HepG2 (cell line): ENCODE results near the gene CENPW. TPM values are rescaled to one million over a fixed set of nuclear protein-coding genes. Genes with fewer than 3 reads are reported as not detected.
A peak's percentile ranks its signal among the peaks of the same experiment; 100 is the strongest.

Experiments
- AGO1 ChIP-seq: fragments of 200-400 bp; formaldehyde crosslinking; IDR thresholded peaks from 2 replicates; pipeline ENCODE4 v1.6.1; 2017; ENCODE audit warnings: mild to moderate bottlenecking, low read depth, low read length, moderate library complexity; ENCODE audit not compliant: poor library complexity, severe bottlenecking
- CBX2 ChIP-seq, 2 experiments: fragments of 200-600 bp in 1 of 2; sonication (generic); formaldehyde crosslinking in 1 of 2; IDR thresholded peaks; 2 replicates each; pipeline versions ENCODE4 v1.7.0 to v1.8.1; 2018 to 2022; ENCODE audit warnings: low read depth in 2 of 2, low read length in 1 of 2, mild to moderate bottlenecking in 1 of 2, missing genetic modification reagents in 1 of 2
- CREM ChIP-seq, 2 experiments: sonication (generic) in 1 of 2; formaldehyde crosslinking in 1 of 2; IDR thresholded peaks; 2 replicates each; pipeline versions ENCODE4 v1.4.0 to v1.6.1; 2016 to 2020; ENCODE audit warnings: antibody characterized with exemption in 1 of 2, mild to moderate bottlenecking in 1 of 2, missing genetic modification reagents in 1 of 2
- FOXM1 ChIP-seq: sonication (generic); formaldehyde crosslinking; IDR thresholded peaks from 2 replicates; pipeline ENCODE4 v1.5.0; 2020; ENCODE audit warnings: missing genetic modification reagents
- GABPB1 ChIP-seq: IDR thresholded peaks from 2 replicates; pipeline ENCODE4 v1.6.1; 2016; ENCODE audit warnings: mild to moderate bottlenecking, missing genetic modification reagents, moderate library complexity, missing compliant biosample characterization
- GFI1 ChIP-seq: sonication (generic); formaldehyde crosslinking; IDR thresholded peaks from 2 replicates; pipeline ENCODE4 v1.5.0; 2020; ENCODE audit warnings: missing genetic modification reagents, mild to moderate bottlenecking, borderline replicate concordance
- IKZF4 ChIP-seq: sonication (generic); formaldehyde crosslinking; IDR thresholded peaks from 2 replicates; pipeline ENCODE4 v1.5.1; 2020; ENCODE audit warnings: borderline replicate concordance, mild to moderate bottlenecking, low read depth, missing genetic modification reagents; ENCODE audit errors: not compliant biosample characterization
- IRX3 ChIP-seq: sonication (generic); formaldehyde crosslinking; IDR thresholded peaks from 2 replicates; pipeline ENCODE4 v1.8.1; 2023; ENCODE audit warnings: mild to moderate bottlenecking, low read depth, missing genetic modification reagents, borderline replicate concordance
- JUNB ChIP-seq: sonication (generic); formaldehyde crosslinking; IDR thresholded peaks from 2 replicates; pipeline ENCODE4 v1.8.0; 2022; ENCODE audit warnings: missing genetic modification reagents, mild to moderate bottlenecking, borderline replicate concordance
- JUND ChIP-seq: sonication (generic); formaldehyde crosslinking; IDR thresholded peaks from 2 replicates; pipeline ENCODE4 v1.8.0; 2022; ENCODE audit warnings: mild to moderate bottlenecking, missing genetic modification reagents
- MATR3 ChIP-seq: sonication (generic); formaldehyde crosslinking; IDR thresholded peaks from 2 replicates; pipeline ENCODE4 v1.4.0; 2020; ENCODE audit warnings: missing genetic modification reagents
- MTF2 ChIP-seq: sonication (generic); formaldehyde crosslinking; IDR thresholded peaks from 2 replicates; pipeline ENCODE4 v1.5.0; 2020; ENCODE audit warnings: missing genetic modification reagents, borderline replicate concordance
- POLR2AphosphoS5 ChIP-seq: IDR thresholded peaks from 2 replicates; pipeline ENCODE4 v1.6.1; 2012; ENCODE audit warnings: low read depth, low read length
- RBM39 ChIP-seq: fragments of 200-400 bp; formaldehyde crosslinking; IDR thresholded peaks from one replicate; pipeline ENCODE4 v1.6.1; 2018; ENCODE audit warnings: antibody characterized with exemption, mild to moderate bottlenecking, low read depth, low read length; ENCODE audit not compliant: poor library complexity, severe bottlenecking
- RFX1 ChIP-seq: fragments of 450-650 bp; IDR thresholded peaks from 2 replicates; pipeline ENCODE4 v1.6.1; 2017
- SKI ChIP-seq: fragments of 450-650 bp; IDR thresholded peaks from one replicate; pipeline ENCODE4 v1.6.1; 2018; ENCODE audit warnings: mild to moderate bottlenecking; ENCODE audit not compliant: partially characterized antibody
- SRSF1 ChIP-seq: fragments of 200-400 bp; formaldehyde crosslinking; optimal IDR thresholded peaks from 2 replicates; pipeline ENCODE3; 2017; ENCODE audit warnings: mild to moderate bottlenecking, low read depth, low read length, moderate library complexity
- ZIK1 ChIP-seq: sonication (generic); formaldehyde crosslinking; IDR thresholded peaks from 2 replicates; pipeline ENCODE4 v1.5.0; 2020; ENCODE audit warnings: mild to moderate bottlenecking, low read depth, missing genetic modification reagents, borderline replicate concordance
- ZNF10 ChIP-seq: sonication (generic); formaldehyde crosslinking; IDR thresholded peaks from 2 replicates; pipeline ENCODE4 v1.4.0; 2020; ENCODE audit warnings: mild to moderate bottlenecking, low read depth, missing genetic modification reagents, borderline replicate concordance
- ZNF296 ChIP-seq: sonication (generic); formaldehyde crosslinking; conservative IDR thresholded peaks from 2 replicates; pipeline ENCODE4 v1.5.0; 2020; ENCODE audit warnings: mild to moderate bottlenecking, missing genetic modification reagents
- ZNF343 ChIP-seq: sonication (generic); formaldehyde crosslinking; IDR thresholded peaks from 2 replicates; pipeline ENCODE4 v1.4.0; 2020; ENCODE audit warnings: mild to moderate bottlenecking, missing genetic modification reagents
- ZNF496 ChIP-seq: sonication (generic); formaldehyde crosslinking; IDR thresholded peaks from 2 replicates; pipeline ENCODE4 v1.8.1; 2023; ENCODE audit warnings: mild to moderate bottlenecking, moderate library complexity, missing genetic modification reagents; ENCODE audit not compliant: insufficient replicate concordance
- ZNF550 ChIP-seq: sonication (generic); formaldehyde crosslinking; IDR thresholded peaks from 2 replicates; pipeline ENCODE4 v1.4.0; 2020; ENCODE audit warnings: mild to moderate bottlenecking, missing genetic modification reagents, borderline replicate concordance
- ZNF775 ChIP-seq: sonication (generic); formaldehyde crosslinking; IDR thresholded peaks from 2 replicates; pipeline ENCODE4 v1.4.0; 2020; ENCODE audit warnings: missing genetic modification reagents, mild to moderate bottlenecking, moderate library complexity, borderline replicate concordance
- ZNF790 ChIP-seq: sonication (generic); formaldehyde crosslinking; IDR thresholded peaks from 2 replicates; pipeline ENCODE4 v1.8.0; 2022; ENCODE audit warnings: missing genetic modification reagents, mild to moderate bottlenecking, borderline replicate concordance
- polyA plus RNA-seq, 8 experiments: library from polyadenylated mRNA; depleted of rRNA in 3 of 8; stranded (reverse) in 7 of 8; unstranded in 1 of 8; fragments of >200 nt; fragmentation: Illumina TruSeq in 4 of 8; extraction: Trizol in 4 of 8; gene quantifications; 2 replicates each; pipeline versions ENCODE4 v1.2.1 to v1.2.3, GENCODE V29; 2011 to 2016; ENCODE audit warnings: low read depth in 4 of 8, missing spikeins in 1 of 8, mixed read lengths in 1 of 8; ENCODE audit not compliant: insufficient read depth in 1 of 8
- total RNA-seq, 5 experiments: library from RNA; depleted of rRNA; stranded (reverse); fragments of >200 nt; fragmentation: Illumina TruSeq; extraction: Trizol; gene quantifications; 2 replicates each; pipeline ENCODE4 v1.2.3, GENCODE V29; 2016; ENCODE audit warnings: low read depth in 1 of 5
- TF ChIP-seq, protein P1 (sequence below): IDR thresholded peaks from 2 replicates; pipeline ENCODE4 v1.6.1; 2016
- TF ChIP-seq, protein P2 (sequence below): sonication (generic); formaldehyde crosslinking; IDR thresholded peaks from 2 replicates; pipeline ENCODE4 v1.8.0; 2022; ENCODE audit warnings: missing genetic modification reagents, low read depth, mild to moderate bottlenecking, borderline replicate concordance
- TF ChIP-seq, protein P3 (sequence below): sonication (generic); formaldehyde crosslinking; IDR thresholded peaks from 2 replicates; pipeline ENCODE4 v1.8.1; 2023; ENCODE audit warnings: missing genetic modification reagents, inconsistent platforms, borderline replicate concordance

The CENPW gene
- total and polyA plus RNA-seq, 2 of the 13 experiments (the other 11 are each of a cell fraction or from before 2014, with no cell fraction given) = 8.6 to 94.7 TPM

DNA sequence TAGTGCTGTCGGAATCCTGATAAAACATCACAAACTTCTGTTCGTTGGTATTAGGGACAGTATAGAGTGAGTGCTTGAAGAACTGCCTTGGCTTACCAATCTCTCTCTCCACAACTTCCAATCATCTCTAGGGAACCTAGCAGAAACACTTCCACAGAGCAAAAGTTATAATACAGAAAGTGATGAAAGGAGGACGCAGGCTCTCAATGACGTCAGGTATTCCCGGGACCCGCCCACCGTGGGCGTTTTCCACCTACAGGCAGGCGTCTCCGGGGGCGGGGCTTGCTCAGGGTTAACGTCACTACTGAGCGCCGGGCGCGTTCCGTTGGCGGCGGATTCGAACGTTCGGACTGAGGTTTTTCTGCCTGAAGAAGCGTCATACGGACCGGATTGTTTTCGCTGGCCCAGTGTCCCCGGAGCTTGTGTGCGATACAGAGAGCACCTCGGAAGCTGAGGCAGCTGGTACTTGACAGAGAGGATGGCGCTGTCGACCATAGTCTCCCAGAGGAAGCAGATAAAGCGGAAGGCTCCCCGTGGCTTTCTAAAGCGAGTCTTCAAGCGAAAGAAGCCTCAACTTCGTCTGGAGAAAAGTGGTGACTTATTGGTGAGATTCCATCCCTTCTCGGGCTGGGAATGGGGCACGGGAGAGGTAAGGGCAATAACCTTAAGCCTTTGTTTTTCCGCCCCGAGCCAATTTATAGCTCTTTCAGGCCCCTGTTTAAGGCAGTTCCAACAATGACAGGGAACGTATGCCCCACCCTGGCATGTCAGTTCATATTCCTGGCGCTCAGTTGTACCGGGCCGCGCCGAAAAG lies at the start of gene CENPW (continued):
- TF ChIP-seq IKZF4 (CRISPR knock-in tag) = no peak
- TF ChIP-seq, protein P1, sequence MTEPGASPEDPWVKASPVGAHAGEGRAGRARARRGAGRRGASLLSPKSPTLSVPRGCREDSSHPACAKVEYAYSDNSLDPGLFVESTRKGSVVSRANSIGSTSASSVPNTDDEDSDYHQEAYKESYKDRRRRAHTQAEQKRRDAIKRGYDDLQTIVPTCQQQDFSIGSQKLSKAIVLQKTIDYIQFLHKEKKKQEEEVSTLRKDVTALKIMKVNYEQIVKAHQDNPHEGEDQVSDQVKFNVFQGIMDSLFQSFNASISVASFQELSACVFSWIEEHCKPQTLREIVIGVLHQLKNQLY (CRISPR knock-in tag) = no peak; the same call in 1 of the 2 replicates
- no peak for TF ChIP-seq MTF2
- TF ChIP-seq GABPB1 = peak; percentile 88
- no peak for TF ChIP-seq ZNF10 (CRISPR knock-in tag)
- no peak; the same call in 1 of the 2 replicates for TF ChIP-seq JUND (CRISPR knock-in tag)
- peak; percentile 99 for TF ChIP-seq CREM (IDR thresholded peaks at IDR 0.05)
- TF ChIP-seq CREM (CRISPR knock-in tag; IDR thresholded peaks at IDR 0.05) = peak; percentile 92
- TF ChIP-seq MATR3 (CRISPR knock-in tag) = no peak
- no peak for TF ChIP-seq CBX2 (IDR thresholded peaks at IDR 0.05; ENCODE audit: low read depth, low read length)
- no peak; the same call in 1 of the 2 replicates for TF ChIP-seq CBX2 (CRISPR knock-in tag; IDR thresholded peaks at IDR 0.05; ENCODE audit: low read depth)
- no peak for TF ChIP-seq RFX1
- TF ChIP-seq JUNB = no peak
- TF ChIP-seq SKI = no peak
- TF ChIP-seq, protein P2, sequence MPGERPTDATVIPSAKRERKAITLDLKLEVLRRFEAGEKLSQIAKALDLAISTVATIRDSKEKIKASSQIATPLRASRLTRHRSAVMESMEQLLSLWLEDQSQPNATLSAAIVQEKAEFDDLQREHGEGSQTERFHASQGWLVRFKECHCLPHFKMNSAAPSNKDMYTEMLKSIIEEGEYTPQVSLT (CRISPR knock-in tag) = no peak
- peak; percentile 77; the same call in 1 of the 2 replicates for TF ChIP-seq ZNF343
- TF ChIP-seq ZNF496 (CRISPR knock-in tag) = no peak
- TF ChIP-seq GFI1 (CRISPR knock-in tag) = no peak
- TF ChIP-seq, protein P3, sequence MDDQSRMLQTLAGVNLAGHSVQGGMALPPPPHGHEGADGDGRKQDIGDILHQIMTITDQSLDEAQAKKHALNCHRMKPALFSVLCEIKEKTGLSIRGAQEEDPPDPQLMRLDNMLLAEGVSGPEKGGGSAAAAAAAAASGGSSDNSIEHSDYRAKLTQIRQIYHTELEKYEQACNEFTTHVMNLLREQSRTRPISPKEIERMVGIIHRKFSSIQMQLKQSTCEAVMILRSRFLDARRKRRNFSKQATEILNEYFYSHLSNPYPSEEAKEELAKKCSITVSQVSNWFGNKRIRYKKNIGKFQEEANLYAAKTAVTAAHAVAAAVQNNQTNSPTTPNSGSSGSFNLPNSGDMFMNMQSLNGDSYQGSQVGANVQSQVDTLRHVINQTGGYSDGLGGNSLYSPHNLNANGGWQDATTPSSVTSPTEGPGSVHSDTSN (CRISPR knock-in tag) = no peak
- TF ChIP-seq ZIK1 (CRISPR knock-in tag) = no peak
- no peak for TF ChIP-seq ZNF550
- TF ChIP-seq IRX3 (CRISPR knock-in tag) = no peak
- peak; percentile 64 for TF ChIP-seq SRSF1
- no peak for TF ChIP-seq AGO1
- no peak for TF ChIP-seq ZNF790 (CRISPR knock-in tag)
- TF ChIP-seq RBM39 = no peak
- TF ChIP-seq FOXM1 (CRISPR knock-in tag) = no peak
- peak; percentile 84 for TF ChIP-seq POLR2AphosphoS5
- TF ChIP-seq ZNF296 (CRISPR knock-in tag) = no peak
- TF ChIP-seq ZNF775 (CRISPR knock-in tag) = 0 out of 2 replicates have a peak, but pooled peaks have one; percentile 29
